ENCODE measurements around the gene SULT1C3.
A peak's percentile ranks its signal among the peaks of the same experiment; 100 is the strongest.

SULT1C3 gene

DNA sequence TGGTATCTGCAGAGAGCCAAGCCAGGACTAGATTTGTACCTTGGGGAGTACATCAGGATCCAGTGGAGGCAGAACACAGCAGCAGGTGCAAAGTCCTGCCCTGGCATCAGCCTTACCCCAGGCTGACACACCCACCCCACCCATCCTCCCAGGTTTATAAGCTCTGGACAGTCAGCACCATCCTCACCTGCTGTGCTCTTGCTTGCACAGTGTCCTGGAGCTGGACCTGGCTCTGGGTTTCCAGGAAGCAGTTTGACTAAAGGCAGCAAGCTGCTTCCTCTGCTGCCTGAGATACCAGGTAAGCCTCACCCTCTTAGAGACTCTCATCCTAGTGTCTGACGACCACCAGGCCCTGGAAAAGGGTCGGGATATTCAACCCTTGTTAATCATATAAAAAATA, at the start of gene SULT1C3:
Gene SULT1C3 (plus strand): TSS at position 183 of the 400 bp plus-strand sequence. CDS start 7,227 bp downstream, outside the sequence.
- no peak for DNase-seq (ENCODE audit: low spot score)

- DNase-seq (ENCODE audit: low spot score) = no peak
These were observed 46.5 kb upstream of the SULT1C3 start for GRCh38 chr2:108193251-108193650.

GRCh38 chr2:108194409-108195132, 45.2 kb upstream of the SULT1C3 start:
- DNase-seq (ENCODE audit: low spot score) = no peak

DNA sequence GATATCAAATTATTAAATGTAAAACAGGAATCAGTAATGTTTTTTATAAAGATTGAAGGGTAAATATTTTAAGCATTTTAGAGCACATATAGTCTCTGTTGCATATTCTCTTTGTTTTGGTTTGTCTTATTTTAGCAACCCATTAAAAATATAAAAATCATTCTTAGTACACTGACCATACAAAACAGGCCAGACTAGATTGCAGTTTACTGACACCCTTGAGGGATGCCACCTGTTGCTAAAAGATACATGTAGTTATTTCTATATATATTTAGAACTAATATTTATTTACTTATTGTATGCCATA, 44.7 kb upstream of the SULT1C3 start:
- DNase-seq (ENCODE audit: low spot score) = no peak

DNA sequence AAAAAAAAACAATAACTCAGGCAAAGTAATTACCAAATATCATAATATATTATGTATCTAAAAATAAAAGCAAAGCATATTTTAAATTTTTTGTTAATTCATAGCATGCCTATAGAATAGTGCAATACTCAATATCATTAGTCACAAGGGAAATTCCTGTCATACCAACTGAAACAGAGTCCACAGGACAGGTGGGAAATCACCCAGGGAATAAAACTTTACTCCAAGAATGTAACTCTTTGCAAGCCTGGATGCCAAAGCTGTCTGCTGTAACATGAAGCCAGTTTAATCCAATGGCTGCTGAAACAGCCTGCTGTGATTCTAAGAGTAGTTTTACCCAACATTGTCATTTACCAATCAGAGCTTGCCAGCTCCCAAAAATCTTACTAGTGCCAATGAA, 40.0 kb upstream of the SULT1C3 start:
- no peak for DNase-seq (ENCODE audit: low spot score)

GRCh38 chr2:108200569-108200968, 39.2 kb upstream of the SULT1C3 start:
- DNase-seq (ENCODE audit: low spot score) = no peak

- DNase-seq (ENCODE audit: low spot score) = no peak
These were observed 27.1 kb upstream of the SULT1C3 start for GRCh38 chr2:108212671-108213070.

DNA sequence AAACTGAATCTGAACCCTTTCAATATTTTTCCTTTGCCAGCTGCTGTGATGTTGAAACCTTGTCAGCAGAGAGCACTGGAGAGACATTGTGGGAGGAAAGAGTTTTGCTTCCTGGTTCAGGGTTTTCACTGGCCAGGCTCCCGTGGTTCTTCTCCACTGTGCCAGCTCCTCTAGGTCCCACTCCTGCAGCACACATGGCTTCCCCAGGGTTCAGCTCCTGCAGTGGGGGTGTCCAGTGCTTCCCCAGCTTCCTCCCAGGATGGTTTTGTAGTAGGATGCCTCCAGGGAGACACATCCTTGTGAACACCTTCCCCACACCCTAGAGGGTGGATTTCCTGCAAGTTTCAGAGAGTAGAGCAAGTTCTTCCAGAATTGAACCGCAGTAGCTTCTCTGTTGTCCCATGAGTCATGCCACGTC, 24.0 kb upstream of the SULT1C3 start:
- peak; percentile 61 for DNase-seq (ENCODE audit: low spot score)

DNA sequence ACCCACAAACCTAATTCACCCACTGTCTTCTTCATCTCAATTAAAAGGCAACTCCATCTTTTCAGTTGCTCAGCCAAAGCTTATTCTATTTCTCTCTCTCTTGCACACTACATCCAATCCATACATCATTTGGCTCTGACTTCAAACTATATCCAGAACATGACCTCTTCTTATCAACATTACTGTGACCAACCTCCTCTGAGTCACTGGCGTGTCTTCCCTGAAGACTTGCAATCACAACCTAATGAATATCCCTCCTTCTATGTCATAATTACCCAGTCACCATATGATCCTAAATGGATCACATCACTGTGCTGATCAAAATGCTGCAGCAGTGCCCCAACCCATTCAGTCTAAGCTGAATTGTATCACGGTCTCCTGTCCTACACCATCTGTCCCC, 22.6 kb upstream of the SULT1C3 start:
- DNase-seq (ENCODE audit: low spot score) = no peak

GRCh38 chr2:108219688-108220087, 20.1 kb upstream of the SULT1C3 start:
- no peak for DNase-seq (ENCODE audit: low spot score)

- no peak for DNase-seq (ENCODE audit: low spot score)
These were observed 19.6 kb upstream of the SULT1C3 start for GRCh38 chr2:108220191-108220590.

DNA sequence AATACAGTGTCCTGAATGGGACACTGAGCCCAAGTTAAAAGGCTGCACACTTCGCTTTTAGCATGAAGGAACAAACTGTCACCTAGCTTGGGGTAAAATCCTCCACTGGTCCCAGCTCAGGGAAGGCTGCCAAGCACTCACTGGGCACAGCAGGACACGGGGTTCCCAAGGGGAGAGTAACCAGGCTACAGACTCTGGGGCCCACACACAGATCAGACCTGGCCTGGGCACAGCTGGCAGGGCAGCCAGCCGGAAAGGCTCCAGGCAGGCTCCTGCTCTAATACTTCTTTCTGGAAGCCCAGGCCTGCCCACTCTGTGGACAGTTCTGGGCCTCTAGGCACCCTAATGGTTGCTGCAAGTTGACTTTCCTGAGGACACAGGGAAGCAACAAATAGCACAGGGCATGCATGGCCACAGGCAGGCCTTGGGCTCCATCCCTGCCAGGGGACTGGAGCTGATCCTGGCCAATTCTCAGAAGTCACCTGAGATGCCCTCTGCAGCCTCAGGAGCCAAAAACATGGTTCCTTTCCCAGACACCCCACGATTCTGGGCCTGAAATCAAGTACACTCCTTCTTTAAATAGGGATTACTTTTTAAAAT, 18.7 kb upstream of the SULT1C3 start:
- DNase-seq (ENCODE audit: low spot score) = no peak

- no peak for DNase-seq (ENCODE audit: low spot score)
These were observed 17.5 kb upstream of the SULT1C3 start for GRCh38 chr2:108222261-108222660.

- DNase-seq (ENCODE audit: low spot score) = no peak
These were observed 16.2 kb upstream of the SULT1C3 start for GRCh38 chr2:108223573-108223972.

DNA sequence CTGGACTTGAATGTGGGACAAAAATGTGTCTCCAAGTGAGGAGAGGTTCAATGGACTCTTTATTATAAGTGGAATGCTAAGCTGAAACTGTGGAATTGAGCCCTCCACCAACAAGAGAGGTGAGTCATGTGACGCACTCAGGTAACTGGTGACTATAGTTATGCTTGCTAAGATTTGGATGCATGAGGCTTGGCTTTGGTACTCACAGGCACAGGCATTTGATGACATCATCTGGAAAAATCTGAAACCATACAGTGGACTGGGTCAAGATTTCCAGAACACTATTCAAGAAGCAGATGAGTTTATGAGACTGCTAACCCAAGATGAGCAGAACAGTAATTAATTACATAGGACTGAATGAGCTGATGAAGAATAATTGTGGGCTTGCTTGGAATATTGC, 15.7 kb upstream of the SULT1C3 start:
- DNase-seq (ENCODE audit: low spot score) = no peak

- no peak for DNase-seq (ENCODE audit: low spot score)
These were observed 13.2 kb upstream of the SULT1C3 start for GRCh38 chr2:108226564-108226963.

- DNase-seq (ENCODE audit: low spot score) = no peak
These were observed 11.8 kb upstream of the SULT1C3 start for GRCh38 chr2:108228006-108228405.

GRCh38 chr2:108228537-108228936, 11.2 kb upstream of the SULT1C3 start:
- DNase-seq (ENCODE audit: low spot score) = no peak

GRCh38 chr2:108229875-108230274, 9.9 kb upstream of the SULT1C3 start:
- DNase-seq (ENCODE audit: low spot score) = no peak

DNA sequence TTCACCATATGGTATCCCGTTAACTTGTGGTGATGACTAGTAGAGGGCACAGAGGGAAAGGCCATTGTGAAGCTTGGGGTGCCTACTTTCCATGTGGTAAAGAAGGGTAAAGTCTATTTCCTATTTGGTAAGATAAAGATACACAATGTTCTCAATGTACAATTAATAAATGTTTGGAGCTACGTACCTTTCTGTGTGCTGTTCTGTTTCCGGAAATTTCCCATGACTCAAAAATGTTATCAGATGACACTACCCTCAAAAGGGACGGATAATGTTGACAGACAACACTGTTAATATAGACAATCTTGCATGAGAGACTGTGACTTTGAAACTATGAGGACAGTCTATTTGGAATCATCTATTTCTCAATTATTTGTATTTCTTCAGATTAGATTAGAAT, 4.2 kb upstream of the SULT1C3 start:
- no peak for DNase-seq (ENCODE audit: low spot score)

DNA sequence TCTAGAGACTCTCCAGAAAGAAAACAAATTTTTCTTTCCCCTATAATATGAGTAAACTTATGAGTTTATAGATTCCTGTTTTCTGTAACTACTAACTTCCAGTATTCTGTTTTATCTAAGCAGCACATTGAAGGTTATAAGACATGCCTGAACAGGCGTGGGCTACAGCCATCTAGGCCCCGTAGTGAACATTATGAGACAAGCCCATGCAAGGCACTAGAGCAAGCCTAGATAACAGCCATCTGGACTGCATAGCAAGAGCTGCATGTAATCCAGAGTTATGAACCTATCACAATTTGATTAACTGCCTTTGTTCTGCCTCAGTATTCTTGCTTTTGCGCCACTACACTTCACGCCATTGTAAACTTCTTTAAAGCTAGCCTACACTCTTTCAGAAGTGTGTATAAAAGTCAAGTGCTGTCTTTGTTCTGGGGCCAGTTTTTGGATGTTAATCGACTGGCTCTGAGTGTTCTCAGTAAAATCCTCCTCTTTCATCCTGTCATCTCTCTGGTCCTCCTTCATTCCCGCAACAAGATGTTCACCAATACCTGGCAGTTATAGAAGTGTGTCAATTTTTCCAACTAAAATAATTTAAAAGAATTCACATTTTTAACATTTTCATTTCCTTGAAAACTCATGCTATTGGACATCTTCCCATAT, 3.0 kb upstream of the SULT1C3 start:
- no peak for DNase-seq (ENCODE audit: low spot score)

- no peak for DNase-seq (ENCODE audit: low spot score)
These were observed 1.2 kb downstream of the SULT1C3 start for GRCh38 chr2:108240966-108241365.

- no peak for DNase-seq (ENCODE audit: low spot score)
These were observed 3.8 kb downstream of the SULT1C3 start for GRCh38 chr2:108243566-108243965.

Measured in AG20443 (cell line).